Transverse colon (tissue), 4 donors: ENCODE results near the gene NECTIN1. TPM values are rescaled to one million over a fixed set of nuclear protein-coding genes. Genes with fewer than 3 reads are reported as not detected.

Experiments used
- DNase-seq: peaks from one replicate; pipeline ENCODE4 v3.0.0-alpha.2; 2019
- H3K27ac ChIP-seq, 4 donors: fragments of 200-600 bp; sonication (generic); 2 replicates each; pipeline ENCODE4 v1.5.1; 2016 to 2018; ENCODE audit warnings: inconsistent platforms in 4 of 4
- H3K27me3 ChIP-seq: fragments of 200-600 bp; sonication (generic); 2 replicates; pipeline ENCODE4 v1.5.1; 2017; ENCODE audit warnings: inconsistent platforms
- H3K36me3 ChIP-seq, 4 donors: fragments of 200-600 bp; sonication (generic); 2 replicates each; pipeline ENCODE4 v1.5.1; 2017 to 2019; ENCODE audit warnings: inconsistent platforms in 4 of 4
- H3K4me1 ChIP-seq, 4 donors: fragments of 200-600 bp; sonication (generic); 2 replicates each; pipeline ENCODE4 v1.5.1; 2017 to 2020; ENCODE audit warnings: inconsistent platforms in 4 of 4
- H3K4me3 ChIP-seq, 4 donors: fragments of 200-600 bp; sonication (generic); 1 replicate in 1 of 4; 2 replicates in 3 of 4; pipeline versions ENCODE4 v1.5.1 to v1.6.1; 2017 to 2019; ENCODE audit warnings: inconsistent platforms in 4 of 4
- H3K9me3 ChIP-seq, 2 donors: fragments of 200-600 bp; sonication (generic); 2 replicates each; pipeline ENCODE4 v1.5.1; 2017 to 2019; ENCODE audit warnings: inconsistent platforms in 2 of 2
- EP300 ChIP-seq: sonication (generic); formaldehyde crosslinking; IDR thresholded peaks from one replicate; pipeline ENCODE4 v1.6.1; 2017; ENCODE audit warnings: antibody characterized with exemption, low read depth
- POLR2A ChIP-seq: fragments of 450-650 bp; IDR thresholded peaks from one replicate; pipeline ENCODE4 v1.6.1; 2016; ENCODE audit warnings: antibody characterized with exemption, mild to moderate bottlenecking, moderate library complexity
- POLR2AphosphoS5 ChIP-seq, 3 donors: sonication (generic); formaldehyde crosslinking; IDR thresholded peaks; one replicate each; pipeline ENCODE4 v1.6.1; 2016; ENCODE audit warnings: antibody characterized with exemption in 3 of 3
- WGBS, 2 donors: methylation state at CpG; one replicate each; pipeline ENCODE4 v1.1.5; 2018; ENCODE audit warnings: low coverage in 1 of 2; 5-methylcytosine and 5-hydroxymethylcytosine counted together
- in situ Hi-C, 4 donors: fragments of 200-750 bp; cut with MboI; loops; one replicate each; pipeline versions ENCODE4 v1.15.0 to v1.15.1; 2017; ENCODE audit warnings: low sequenced_read_pairs in 3 of 4, low pct_ligation_motif_present in 1 of 4, low pct_unique_long_range_greater_than_20kb in 1 of 4
- intact Hi-C: fragments of 100-400 bp; cut with DNase I; formaldehyde crosslinking; loops from one replicate; pipeline ENCODE4 v1.15.1; 2023; ENCODE audit warnings: low total_unique reads
- total RNA-seq, 4 donors: library from RNA; depleted of rRNA; stranded (reverse); fragments of >200 nt; gene quantifications; one replicate each; pipeline ENCODE4 v1.1.0, GENCODE V29; 2016
- TF ChIP-seq, protein P1 (sequence below), 5 experiments: fragments of 200-600 bp in 3 of 5; fragments of 450-650 bp in 2 of 5; sonication (generic) in 3 of 5; IDR thresholded peaks; 1 replicate in 2 of 5; 2 replicates in 3 of 5; pipeline ENCODE4 v1.5.1; 2016 to 2017; ENCODE audit warnings: antibody characterized with exemption in 5 of 5, inconsistent platforms in 3 of 5, mild to moderate bottlenecking in 2 of 5, moderate library complexity in 1 of 5

NECTIN1 gene
- total RNA-seq, 4 donors from 2014 or later, result 11.0 to 71.2 (median 12.6) TPM

DNA sequence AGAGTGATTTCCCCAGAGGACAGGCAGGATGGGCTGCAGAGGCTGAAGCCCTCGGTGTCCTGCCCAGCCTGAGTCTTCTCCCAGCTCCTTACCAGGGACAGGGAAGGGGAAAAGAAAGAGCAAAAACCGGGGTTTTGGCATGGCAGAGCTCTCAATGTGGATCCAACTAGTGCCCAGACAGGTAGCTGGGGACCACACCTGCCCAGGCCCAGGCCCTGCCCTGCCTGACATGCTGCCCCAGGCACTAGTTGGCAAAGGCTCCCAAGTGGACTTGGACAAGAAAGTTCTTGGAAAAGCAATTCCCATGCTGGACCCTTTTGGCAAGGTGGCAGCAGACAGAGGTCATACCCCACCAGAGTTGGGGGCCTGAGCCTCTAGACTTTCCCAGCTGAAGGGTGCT lies 31.1 kb downstream of the NECTIN1 start:
- Histone ChIP-seq H3K27me3 (no peaks in the 10 kb centered on the region), H3K4me1 (peaks cover 9 to 64% (median 51%) of the 10 kb centered on the region in 4 donors), H3K4me3 (no peak overlapping the region), H3K27ac (peak overlapping the region in 1 of 4 donors; percentile 28), H3K36me3 (no peaks in the 10 kb centered on the region), H3K9me3 (no peaks in the 10 kb centered on the region)
- in situ Hi-C loops, result no loop called here
- WGBS, 2 donors, result 52% methylated on average over 2 of the region's 2 CpGs; no CpG with 5 or more reads in 1 of the 2 donors
- TF ChIP-seq POLR2AphosphoS5 (IDR thresholded peaks at IDR 0.05) (no peak), EP300 (no peak), POLR2A (no peak)
- TF ChIP-seq, protein P1, sequence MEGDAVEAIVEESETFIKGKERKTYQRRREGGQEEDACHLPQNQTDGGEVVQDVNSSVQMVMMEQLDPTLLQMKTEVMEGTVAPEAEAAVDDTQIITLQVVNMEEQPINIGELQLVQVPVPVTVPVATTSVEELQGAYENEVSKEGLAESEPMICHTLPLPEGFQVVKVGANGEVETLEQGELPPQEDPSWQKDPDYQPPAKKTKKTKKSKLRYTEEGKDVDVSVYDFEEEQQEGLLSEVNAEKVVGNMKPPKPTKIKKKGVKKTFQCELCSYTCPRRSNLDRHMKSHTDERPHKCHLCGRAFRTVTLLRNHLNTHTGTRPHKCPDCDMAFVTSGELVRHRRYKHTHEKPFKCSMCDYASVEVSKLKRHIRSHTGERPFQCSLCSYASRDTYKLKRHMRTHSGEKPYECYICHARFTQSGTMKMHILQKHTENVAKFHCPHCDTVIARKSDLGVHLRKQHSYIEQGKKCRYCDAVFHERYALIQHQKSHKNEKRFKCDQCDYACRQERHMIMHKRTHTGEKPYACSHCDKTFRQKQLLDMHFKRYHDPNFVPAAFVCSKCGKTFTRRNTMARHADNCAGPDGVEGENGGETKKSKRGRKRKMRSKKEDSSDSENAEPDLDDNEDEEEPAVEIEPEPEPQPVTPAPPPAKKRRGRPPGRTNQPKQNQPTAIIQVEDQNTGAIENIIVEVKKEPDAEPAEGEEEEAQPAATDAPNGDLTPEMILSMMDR (IDR thresholded peaks at IDR 0.05), result no peak
- no peak for DNase-seq
- intact Hi-C loops, result no loop called here

DNA sequence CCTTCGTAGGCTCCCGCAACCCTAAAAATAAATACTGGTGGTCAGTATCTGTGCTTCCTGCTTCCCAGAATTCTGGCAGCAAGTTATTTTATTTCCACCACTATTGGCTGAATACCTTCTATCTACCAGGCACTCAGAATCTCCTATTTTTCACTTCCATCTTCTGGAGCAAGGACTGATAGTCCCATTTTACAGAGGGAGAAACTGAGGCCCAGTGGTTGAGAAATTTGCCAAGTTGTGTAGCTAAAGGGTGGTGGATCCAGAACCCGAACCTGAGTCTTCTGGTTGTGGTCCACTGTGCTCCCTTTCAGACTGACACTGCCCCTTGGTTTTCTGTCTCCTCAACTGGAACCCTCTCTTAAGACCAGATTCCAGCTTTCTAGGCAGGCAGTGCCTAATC lies 31.6 kb downstream of the NECTIN1 start:
- DNase-seq, result no peak
- 81 to 84% methylated on average over 3 of the region's 3 CpGs for WGBS, 2 donors
- Histone ChIP-seq H3K9me3 (no peaks in the 10 kb centered on the region), H3K27me3 (no peaks in the 10 kb centered on the region), H3K36me3 (no peaks in the 10 kb centered on the region), H3K4me3 (no peak overlapping the region), H3K27ac (peak overlapping the region in 2 of 4 donors; percentile 28 to 39), H3K4me1 (peaks cover 9 to 63% (median 51%) of the 10 kb centered on the region in 4 donors)
- in situ Hi-C loops, result no loop called here
- intact Hi-C loops, result no loop called here
- TF ChIP-seq, protein P1 (IDR thresholded peaks at IDR 0.05), result no peak
- TF ChIP-seq POLR2AphosphoS5 (IDR thresholded peaks at IDR 0.05) (no peak), EP300 (no peak), POLR2A (no peak)

DNA sequence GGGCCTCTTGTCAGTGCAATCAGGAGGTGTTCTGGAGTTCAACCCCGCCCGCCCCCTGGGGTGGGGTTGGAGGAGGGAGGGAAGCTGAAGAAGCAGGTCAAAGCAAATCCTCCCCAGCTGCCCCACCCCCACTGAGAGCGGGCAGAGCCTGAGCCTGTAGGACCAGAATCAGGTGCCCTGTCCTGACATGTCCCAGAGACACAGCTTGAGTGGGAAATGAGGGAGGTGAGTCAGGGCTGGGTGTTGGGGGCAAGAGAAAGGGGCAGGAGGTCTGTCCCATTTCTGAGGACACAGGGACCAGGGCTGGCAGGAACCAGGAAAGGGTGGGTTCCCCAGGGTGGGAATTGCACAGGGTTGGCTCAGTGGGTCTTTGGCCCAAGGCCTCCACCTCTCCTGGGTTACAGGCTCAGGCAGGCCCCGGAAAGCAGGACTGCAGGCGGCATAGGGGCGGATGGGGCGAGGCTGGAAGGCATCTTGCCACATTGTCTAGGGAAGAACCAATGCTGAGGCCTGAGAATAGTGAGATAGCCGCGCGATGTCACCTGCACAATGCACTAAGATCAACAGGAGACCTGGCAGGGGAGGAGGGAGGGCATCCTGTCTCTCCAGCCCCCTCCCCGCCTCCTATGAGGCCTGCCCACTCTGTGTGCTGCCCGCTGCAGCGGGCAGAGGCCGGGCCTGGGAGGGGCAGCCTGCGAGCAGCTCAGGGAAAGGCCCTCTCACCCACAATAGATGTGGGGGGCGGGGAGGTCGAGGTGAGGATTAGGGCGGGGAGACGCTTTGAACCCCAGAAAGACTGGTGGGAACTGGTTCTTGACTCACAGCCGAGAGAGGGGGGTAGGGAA lies 32.4 kb downstream of the NECTIN1 start:
- peak overlapping the region in 2 of 4 donors; percentile 32 to 39 for H3K27ac ChIP-seq
- peak; percentile 44 for DNase-seq
- in situ Hi-C loops, result no loop called here

DNA sequence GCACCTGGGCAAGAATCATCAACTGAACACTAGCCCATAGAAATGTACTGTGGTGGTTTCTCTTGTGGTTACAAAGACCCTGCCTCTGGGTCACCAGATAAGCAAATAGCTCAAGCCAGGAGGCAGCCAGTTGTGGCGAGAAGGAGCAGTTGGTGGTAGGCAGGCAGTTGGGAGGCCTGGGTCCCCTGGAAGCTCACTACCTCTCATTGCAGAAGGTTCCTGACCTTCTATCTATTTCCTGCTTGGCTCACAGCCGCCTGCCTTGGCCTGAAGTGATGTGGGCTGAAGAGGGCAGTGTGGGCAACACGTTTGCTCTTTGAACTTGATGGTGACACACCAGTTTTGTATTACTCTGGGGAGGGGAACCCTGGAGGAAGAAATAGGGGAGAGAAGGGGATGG lies 34.7 kb downstream of the NECTIN1 start:
- no peaks in the 10 kb centered on the region for H3K9me3 ChIP-seq
- peak; percentile 61 for DNase-seq
- H3K36me3 ChIP-seq, result no peaks in the 10 kb centered on the region
- intact Hi-C loops, result no loop called here
- H3K4me1 ChIP-seq, result peaks cover 1 to 40% (median 37%) of the 10 kb centered on the region in 4 donors
- no peaks in the 10 kb centered on the region for H3K27me3 ChIP-seq
- in situ Hi-C loops, result no loop called here
- H3K4me3 ChIP-seq, result no peak overlapping the region
- TF ChIP-seq POLR2AphosphoS5 (IDR thresholded peaks at IDR 0.05) (no peak), EP300 (no peak), POLR2A (no peak)
- TF ChIP-seq, protein P1 (IDR thresholded peaks at IDR 0.05), result no peak
- peak overlapping the region in 3 of 4 donors; percentile 6 to 16 (median 12) for H3K27ac ChIP-seq
- WGBS, 2 donors, result 59% methylated on average over 3 of the region's 3 CpGs; no CpG with 5 or more reads in 1 of the 2 donors

More for the DNA sequence above, 32.4 kb downstream of the NECTIN1 start:
- Histone ChIP-seq H3K4me1 (peaks cover 8 to 55% (median 49%) of the 10 kb centered on the region in 4 donors), H3K9me3 (no peaks in the 10 kb centered on the region), H3K27me3 (no peaks in the 10 kb centered on the region), H3K36me3 (no peaks in the 10 kb centered on the region), H3K4me3 (no peak overlapping the region)
- 64 to 70% methylated on average over 3 to 20 of the region's 20 CpGs for WGBS, 2 donors
- intact Hi-C loops, result no loop called here
- no peak for TF ChIP-seq POLR2A
- TF ChIP-seq, protein P1 (IDR thresholded peaks at IDR 0.05), result no peak
- TF ChIP-seq EP300, result no peak
- TF ChIP-seq POLR2AphosphoS5 (IDR thresholded peaks at IDR 0.05), result no peak
